HepG2 (cell line): ENCODE results near the gene NRIP2. TPM values are rescaled to one million over a fixed set of nuclear protein-coding genes. Genes with fewer than 3 reads are reported as not detected.

Experiments
- ARNTL ChIP-seq: sonication (generic); formaldehyde crosslinking; IDR thresholded peaks from 2 replicates; pipeline ENCODE4 v1.4.0; 2020; ENCODE audit warnings: mild to moderate bottlenecking, missing genetic modification reagents
- CBFB ChIP-seq: sonication (generic); formaldehyde crosslinking; IDR thresholded peaks from 2 replicates; pipeline ENCODE4 v1.4.0; 2020; ENCODE audit warnings: missing genetic modification reagents
- DRAP1 ChIP-seq: IDR thresholded peaks from 2 replicates; pipeline ENCODE4 v1.6.1; 2016; ENCODE audit warnings: missing genetic modification reagents, missing compliant biosample characterization
- E2F2 ChIP-seq: sonication (generic); formaldehyde crosslinking; IDR thresholded peaks from 2 replicates; pipeline ENCODE4 v1.4.0; 2020; ENCODE audit warnings: missing genetic modification reagents, borderline replicate concordance
- HMG20B ChIP-seq: conservative IDR thresholded peaks from 2 replicates; pipeline ENCODE4 v1.6.1; 2016; ENCODE audit warnings: missing genetic modification reagents, missing compliant biosample characterization
- HNF4G ChIP-seq, 2 experiments: sonication (generic) in 1 of 2; formaldehyde crosslinking in 1 of 2; IDR thresholded peaks; 2 replicates each; pipeline versions ENCODE4 v1.4.0 to v1.6.1; 2011 to 2020; ENCODE audit warnings: borderline replicate concordance in 2 of 2, low read depth in 2 of 2, mild to moderate bottlenecking in 2 of 2, low read length in 1 of 2, missing genetic modification reagents in 1 of 2, moderate library complexity in 1 of 2
- MEIS2 ChIP-seq: sonication (generic); formaldehyde crosslinking; IDR thresholded peaks from 2 replicates; pipeline ENCODE4 v1.9.0; 2021; ENCODE audit warnings: mild to moderate bottlenecking, missing genetic modification reagents
- NFYC ChIP-seq: IDR thresholded peaks from 2 replicates; pipeline ENCODE4 v1.6.1; 2016; ENCODE audit warnings: missing genetic modification reagents, missing compliant biosample characterization
- SETDB1 ChIP-seq: sonication (generic); formaldehyde crosslinking; IDR thresholded peaks from 2 replicates; pipeline ENCODE4 v1.5.1; 2020; ENCODE audit warnings: missing genetic modification reagents, mild to moderate bottlenecking, borderline replicate concordance
- SUZ12 ChIP-seq: fragments of 150-350 bp; IDR thresholded peaks from 2 replicates; pipeline ENCODE4 v1.6.1; 2014; ENCODE audit warnings: low read depth, low read length
- TSC22D2 ChIP-seq: sonication (generic); formaldehyde crosslinking; IDR thresholded peaks from 2 replicates; pipeline ENCODE4 v1.5.1; 2020; ENCODE audit warnings: missing genetic modification reagents, mild to moderate bottlenecking, borderline replicate concordance
- ZBTB2 ChIP-seq: sonication (generic); formaldehyde crosslinking; IDR thresholded peaks from 2 replicates; pipeline ENCODE4 v1.8.0; 2022; ENCODE audit warnings: low read depth, missing genetic modification reagents
- ZNF230 ChIP-seq: sonication (generic); formaldehyde crosslinking; IDR thresholded peaks from 2 replicates; pipeline ENCODE4 v1.4.0; 2020; ENCODE audit warnings: mild to moderate bottlenecking, missing genetic modification reagents
- ZNF276 ChIP-seq: sonication (generic); formaldehyde crosslinking; IDR thresholded peaks from 2 replicates; pipeline ENCODE4 v1.4.0; 2020; ENCODE audit warnings: mild to moderate bottlenecking, low read depth, missing genetic modification reagents
- ZNF557 ChIP-seq: sonication (generic); formaldehyde crosslinking; IDR thresholded peaks from 2 replicates; pipeline ENCODE4 v1.4.0; 2020; ENCODE audit warnings: missing genetic modification reagents
- ZNF687 ChIP-seq: sonication (generic); formaldehyde crosslinking; IDR thresholded peaks from 2 replicates; pipeline ENCODE4 v1.5.1; 2020; ENCODE audit warnings: mild to moderate bottlenecking, missing genetic modification reagents, moderate library complexity
- ZNF761 ChIP-seq: sonication (generic); formaldehyde crosslinking; conservative IDR thresholded peaks from 2 replicates; pipeline ENCODE4 v1.4.0; 2020; ENCODE audit warnings: mild to moderate bottlenecking, missing genetic modification reagents
- ZNF768 ChIP-seq: sonication (generic); formaldehyde crosslinking; IDR thresholded peaks from 2 replicates; pipeline ENCODE4 v1.4.0; 2020; ENCODE audit warnings: missing genetic modification reagents
- ZNF773 ChIP-seq: sonication (generic); formaldehyde crosslinking; IDR thresholded peaks from 2 replicates; pipeline ENCODE4 v1.4.0; 2020; ENCODE audit warnings: missing genetic modification reagents, borderline replicate concordance
- ZSCAN21 ChIP-seq: sonication (generic); formaldehyde crosslinking; IDR thresholded peaks from 2 replicates; pipeline ENCODE4 v1.8.0; 2022; ENCODE audit warnings: mild to moderate bottlenecking, missing genetic modification reagents, moderate library complexity, borderline replicate concordance
- polyA plus RNA-seq, 8 experiments: library from polyadenylated mRNA; depleted of rRNA in 3 of 8; stranded (reverse) in 7 of 8; unstranded in 1 of 8; fragments of >200 nt; fragmentation: Illumina TruSeq in 4 of 8; extraction: Trizol in 4 of 8; gene quantifications; 2 replicates each; pipeline versions ENCODE4 v1.2.1 to v1.2.3, GENCODE V29; 2011 to 2016; ENCODE audit warnings: low read depth in 4 of 8, missing spikeins in 1 of 8, mixed read lengths in 1 of 8; ENCODE audit not compliant: insufficient read depth in 1 of 8
- total RNA-seq, 5 experiments: library from RNA; depleted of rRNA; stranded (reverse); fragments of >200 nt; fragmentation: Illumina TruSeq; extraction: Trizol; gene quantifications; 2 replicates each; pipeline ENCODE4 v1.2.3, GENCODE V29; 2016; ENCODE audit warnings: low read depth in 1 of 5

NRIP2 gene
- total and polyA plus RNA-seq, 2 of the 13 experiments (the other 11 are each of a cell fraction or from before 2014, with no cell fraction given): not detected

- peak; percentile 92 for TF ChIP-seq ZNF687 (CRISPR knock-in tag)
- TF ChIP-seq TSC22D2 (CRISPR knock-in tag): peak; percentile 57; the same call in 1 of the 2 replicates
- TF ChIP-seq ZNF557 (CRISPR knock-in tag): no peak
- TF ChIP-seq ZNF761: no peak
- peak; percentile 31; the same call in 1 of the 2 replicates for TF ChIP-seq ZNF773
- TF ChIP-seq MEIS2: 0 out of 2 replicates have a peak, but pooled peaks have one; percentile 17
- TF ChIP-seq E2F2 (CRISPR knock-in tag): no peak
- 0 out of 2 replicates have a peak, but pooled peaks have one; percentile 33 for TF ChIP-seq ZNF230 (CRISPR knock-in tag)
- no peak for TF ChIP-seq HMG20B
- no peak for TF ChIP-seq HNF4G (IDR thresholded peaks at IDR 0.05; ENCODE audit: borderline replicate concordance, low read depth, low read length)
- no peak for TF ChIP-seq HNF4G (CRISPR knock-in tag; IDR thresholded peaks at IDR 0.05; ENCODE audit: borderline replicate concordance, low read depth)
- TF ChIP-seq ARNTL (CRISPR knock-in tag): peak; percentile 47; the same call in 1 of the 2 replicates
- no peak for TF ChIP-seq SUZ12
- TF ChIP-seq ZNF276 (CRISPR knock-in tag): peak; percentile 36; the same call in 1 of the 2 replicates
- TF ChIP-seq NFYC (CRISPR knock-in tag): peak; percentile 56
- peak; percentile 89; the same call in 1 of the 2 replicates for TF ChIP-seq ZSCAN21 (CRISPR knock-in tag)
- TF ChIP-seq SETDB1 (CRISPR knock-in tag): no peak
- no peak; the same call in 1 of the 2 replicates for TF ChIP-seq ZBTB2 (CRISPR knock-in tag)
- peak; percentile 42; the same call in 1 of the 2 replicates for TF ChIP-seq ZNF768 (CRISPR knock-in tag)
- no peak for TF ChIP-seq CBFB
- peak; percentile 72; the same call in 1 of the 2 replicates for TF ChIP-seq DRAP1 (CRISPR knock-in tag)
Measured at GRCh38 chr12:2794736-2795289, 40.0 kb downstream of the NRIP2 start, which contains the start of gene FKBP4 (continued).
